GM19324 (cell line): ENCODE data around the gene FLT4.

ENCODE experiments used
- ATAC-seq: cut with Tn5 transposase; IDR thresholded peaks from one replicate; pipeline ENCODE4 v1.9.1; 2021; ENCODE audit warnings: mild to moderate bottlenecking, moderate library complexity; ENCODE audit not compliant: unreplicated experiment, low FRiP score

The FLT4 gene

GRCh38 chr5:180609386-180609785 is 40.0 kb downstream of the FLT4 start:
- no peak for ATAC-seq

DNA sequence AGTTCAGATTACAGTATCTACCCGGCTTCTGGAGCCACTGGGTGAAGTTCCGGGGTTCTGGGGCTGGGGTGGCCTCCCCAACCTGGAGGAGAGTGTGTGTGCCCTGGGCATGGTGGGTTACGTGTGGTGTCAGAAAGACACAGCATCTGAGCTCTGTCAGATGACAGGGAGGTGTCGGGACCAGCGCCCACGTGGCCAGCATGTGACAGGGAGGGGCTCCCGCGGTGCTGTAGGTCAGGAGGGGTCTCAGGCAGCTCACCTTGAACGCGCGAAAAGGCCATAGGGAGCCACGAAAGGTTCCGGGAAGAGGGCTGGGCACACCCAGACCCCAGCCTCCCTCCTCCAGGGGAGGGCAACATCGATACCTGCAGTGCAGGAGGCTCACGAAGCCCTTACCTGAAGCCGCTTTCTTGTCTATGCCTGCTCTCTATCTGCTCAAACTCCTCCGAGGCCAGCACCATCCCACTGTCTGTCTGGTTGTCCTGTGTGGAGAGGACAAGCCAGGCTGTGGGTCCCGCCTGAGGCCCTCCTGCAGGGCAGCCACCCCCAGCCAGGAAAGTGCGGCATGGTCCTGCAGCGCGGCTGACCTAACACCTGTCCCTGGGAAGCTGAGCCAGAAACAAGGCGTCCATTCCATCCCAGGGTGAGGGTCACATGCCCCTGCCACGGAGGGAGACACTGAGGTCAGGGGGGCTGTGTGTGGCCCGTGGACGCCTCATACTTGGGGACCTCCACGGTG is 40.7 kb downstream of the FLT4 start:
- ATAC-seq = no peak

GRCh38 chr5:180607861-180608571 is 41.4 kb downstream of the FLT4 start:
- no peak for ATAC-seq

DNA sequence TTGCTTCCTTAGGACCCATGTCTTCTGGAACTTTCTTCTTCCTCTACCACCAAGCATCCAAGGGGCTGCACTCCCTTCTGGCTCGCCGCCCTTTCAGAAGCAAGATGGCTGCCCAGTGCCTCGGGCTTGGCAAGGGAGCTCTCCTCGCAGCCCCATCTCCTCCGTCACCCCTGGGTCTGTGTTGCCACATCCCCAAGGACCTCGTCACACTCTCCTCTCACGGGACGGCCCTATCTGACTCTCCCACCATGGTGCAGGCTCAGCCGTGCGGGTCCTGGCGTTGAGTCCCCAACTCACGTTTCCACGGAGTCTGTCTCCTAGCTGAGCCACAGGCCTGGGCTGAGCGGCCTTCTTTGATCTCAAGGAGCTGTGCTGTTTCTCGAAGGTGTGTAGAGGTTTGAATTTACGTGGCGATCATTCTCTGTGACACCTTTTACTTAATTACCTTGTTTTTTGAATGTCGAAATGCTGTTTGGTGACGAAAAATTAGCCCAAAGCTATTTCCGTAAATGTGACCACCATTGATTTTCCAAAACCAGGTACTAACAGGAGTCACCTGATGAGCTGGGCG is 43.1 kb downstream of the FLT4 start:
- ATAC-seq = no peak

- ATAC-seq = no peak
Measured at GRCh38 chr5:180605554-180606214, 43.7 kb downstream of the FLT4 start.

GRCh38 chr5:180604271-180604670 is 45.1 kb downstream of the FLT4 start:
- no peak for ATAC-seq

DNA sequence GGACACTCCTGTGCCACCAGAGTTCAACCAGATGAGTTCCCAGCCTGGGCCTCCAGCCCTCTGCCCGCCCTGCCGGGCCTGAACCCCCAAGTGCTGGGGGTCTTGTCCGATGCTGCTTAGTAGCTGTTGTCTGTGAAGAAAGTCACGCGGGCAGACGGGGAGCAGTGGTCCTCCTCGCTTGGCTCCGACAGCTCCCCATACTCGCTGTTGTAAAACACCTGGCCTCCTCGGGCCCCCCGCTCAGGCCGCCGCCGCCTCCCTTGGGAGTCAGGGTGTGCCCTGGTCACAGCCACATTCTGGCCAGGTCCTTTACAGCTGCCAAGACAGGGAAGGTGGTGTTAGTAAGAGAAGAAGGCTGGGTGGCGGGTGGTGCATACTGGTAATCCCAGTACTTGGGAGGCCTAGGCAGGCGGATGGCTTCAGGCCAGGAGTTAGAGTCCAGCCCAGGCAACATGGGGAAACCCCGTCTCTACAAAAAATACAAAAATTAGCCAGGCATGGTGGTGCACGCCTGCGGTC is 46.3 kb downstream of the FLT4 start:
- no peak for ATAC-seq

DNA sequence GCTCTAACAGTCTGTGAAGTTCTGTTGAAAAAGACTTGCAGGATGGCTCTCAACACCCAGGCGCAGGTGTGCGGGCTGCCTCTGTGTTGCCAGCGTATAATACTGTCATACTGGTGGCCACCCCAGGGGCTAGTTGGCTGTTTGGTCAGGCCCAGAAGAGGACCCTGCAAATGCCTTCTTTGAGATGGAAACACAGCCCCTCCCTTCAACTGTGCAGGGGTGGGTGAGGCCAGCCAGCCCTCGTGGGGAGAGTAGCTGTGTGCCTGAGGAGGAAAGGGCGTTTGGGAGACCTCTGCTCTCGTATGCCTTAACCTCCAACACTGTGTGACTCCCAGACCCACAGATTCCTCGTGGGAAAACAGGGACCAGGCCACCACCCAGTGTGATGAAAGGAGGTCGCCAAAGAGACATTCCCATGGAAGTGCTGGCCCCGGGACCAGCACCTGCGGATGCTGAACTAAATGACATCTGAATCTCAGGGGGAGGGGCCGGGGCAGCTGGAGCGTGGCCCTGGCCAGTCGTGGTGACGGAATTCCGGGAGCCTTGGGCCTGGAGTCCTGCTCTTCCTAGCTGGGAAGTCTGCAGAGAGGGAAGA is 46.8 kb downstream of the FLT4 start:
- no peak for ATAC-seq

DNA sequence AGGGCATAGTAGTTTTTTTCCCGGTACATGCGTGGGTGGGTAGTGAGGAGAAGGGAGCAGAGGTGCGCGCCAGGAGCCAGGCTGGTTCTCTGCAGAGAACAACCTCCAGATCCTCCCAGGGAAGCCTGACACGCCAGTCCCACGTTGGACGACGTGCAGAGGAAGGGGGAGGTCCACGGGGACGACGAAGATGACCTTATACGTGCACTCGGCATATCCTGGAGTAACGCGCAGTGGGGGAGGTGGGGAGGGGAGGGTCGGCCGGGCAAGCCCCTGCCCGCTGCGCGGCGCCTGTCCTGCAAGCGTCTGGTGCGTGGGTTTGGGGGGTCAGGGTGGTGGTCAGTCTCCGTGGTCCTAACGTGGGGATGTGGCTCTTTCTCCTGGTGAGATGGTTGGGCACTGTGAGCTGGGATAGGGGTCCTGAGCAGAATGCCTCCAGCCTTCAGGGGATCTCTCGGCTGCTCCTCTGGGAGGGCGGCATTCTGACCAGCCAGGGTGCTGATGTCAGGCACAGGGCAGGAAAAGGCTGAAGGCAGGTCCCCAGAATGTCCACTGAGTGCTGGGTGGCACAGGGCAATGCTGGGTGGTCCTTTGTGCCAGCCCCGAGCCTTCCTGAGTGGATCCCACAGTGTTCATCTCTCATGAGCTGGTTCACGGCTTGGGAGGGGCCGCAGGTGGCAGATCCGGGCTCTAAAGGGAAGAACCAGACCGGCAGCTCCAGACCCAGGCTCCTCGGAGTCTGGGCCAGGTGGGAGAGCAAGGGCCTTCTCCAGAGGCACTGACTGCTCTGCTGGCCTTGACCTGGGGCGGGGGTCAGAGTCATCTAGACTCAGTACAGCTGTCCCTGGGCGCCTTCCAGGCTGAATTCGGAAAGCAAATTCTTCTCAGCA is 47.6 kb downstream of the FLT4 start:
- ATAC-seq = no peak

DNA sequence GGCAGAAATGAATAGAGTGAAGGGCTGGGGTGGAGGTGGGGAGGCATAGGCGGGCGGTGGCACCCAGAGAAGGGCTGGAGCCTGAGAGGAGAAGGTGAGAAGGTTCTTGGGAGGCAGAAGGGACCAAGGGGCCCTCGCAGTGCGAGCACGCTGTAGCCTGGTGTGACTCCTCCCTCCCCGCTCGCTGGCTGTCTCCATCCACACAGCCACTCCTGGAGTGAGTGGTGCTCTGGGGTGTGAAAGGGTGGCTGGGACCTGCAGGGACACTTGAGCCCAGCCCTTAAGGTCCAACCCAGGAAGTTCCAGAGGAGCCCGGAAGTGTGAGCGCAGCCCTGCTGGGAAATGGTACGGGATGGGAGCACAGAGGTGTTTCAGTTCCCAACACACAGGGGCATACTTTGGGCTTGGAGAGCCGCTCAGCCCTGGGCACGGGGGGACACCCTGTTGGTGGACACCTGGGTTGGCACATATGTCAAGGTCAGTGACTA is 48.8 kb downstream of the FLT4 start:
- ATAC-seq = no peak

GRCh38 chr5:180599981-180600553 is 49.3 kb downstream of the FLT4 start:
- no peak for ATAC-seq

DNA sequence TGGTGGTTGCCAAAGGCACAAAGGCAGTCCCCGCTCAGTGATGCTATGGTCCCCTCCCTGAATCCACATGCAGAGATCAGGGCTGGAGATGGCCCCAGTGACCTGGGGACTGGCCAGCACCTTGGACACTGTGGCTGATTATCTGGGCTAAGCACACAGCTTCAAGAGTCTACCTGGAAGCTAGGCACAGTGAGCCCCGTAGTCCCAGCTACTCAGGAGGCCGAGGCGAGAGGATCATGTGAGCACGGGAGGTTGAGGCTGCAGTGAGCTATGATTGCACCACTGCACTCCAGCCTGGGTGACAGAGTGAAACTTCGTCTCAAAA is 49.8 kb downstream of the FLT4 start:
- ATAC-seq = no peak

DNA sequence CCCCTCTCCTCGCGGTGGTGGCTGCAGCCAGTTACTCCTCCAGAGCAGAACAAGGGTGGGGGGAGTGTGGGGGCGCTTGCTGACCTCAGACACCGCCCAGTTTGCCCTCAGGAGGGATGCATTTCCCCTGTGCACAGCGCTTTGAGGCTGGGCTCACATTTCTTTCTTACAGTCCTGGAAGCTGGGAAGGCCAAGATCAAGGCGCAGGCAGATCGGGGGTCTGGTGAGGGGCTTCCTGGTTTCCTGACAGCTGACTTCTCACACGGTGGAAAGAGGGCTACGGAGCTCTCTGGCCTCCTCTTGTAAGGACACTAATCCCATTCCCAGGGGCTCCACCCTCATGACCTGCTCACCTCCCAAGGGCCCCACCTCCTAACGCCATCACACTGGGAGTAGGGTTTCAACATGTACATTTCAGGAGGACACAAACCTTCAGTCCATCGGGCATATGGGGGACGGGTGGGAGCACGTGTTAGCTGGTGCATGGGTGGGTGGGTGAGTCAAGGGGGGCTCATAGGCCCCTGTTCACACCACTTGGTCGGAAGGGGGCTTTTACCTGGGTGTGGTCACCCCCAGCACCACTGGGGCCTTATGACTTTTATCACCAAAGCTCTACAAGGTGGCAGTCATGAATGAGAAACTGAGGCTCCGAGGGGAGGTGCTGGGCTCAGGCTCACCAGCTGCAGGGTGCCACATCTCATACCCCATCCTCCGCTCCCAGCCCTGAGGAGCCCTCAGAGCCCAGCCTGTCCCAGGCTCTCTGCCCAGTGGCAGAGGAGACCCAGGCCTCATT is 50.4 kb downstream of the FLT4 start:
- ATAC-seq = no peak

GRCh38 chr5:180598316-180598701 is 51.1 kb downstream of the FLT4 start:
- ATAC-seq = no peak

GRCh38 chr5:180596668-180597231 is 52.6 kb downstream of the FLT4 start:
- no peak for ATAC-seq

DNA sequence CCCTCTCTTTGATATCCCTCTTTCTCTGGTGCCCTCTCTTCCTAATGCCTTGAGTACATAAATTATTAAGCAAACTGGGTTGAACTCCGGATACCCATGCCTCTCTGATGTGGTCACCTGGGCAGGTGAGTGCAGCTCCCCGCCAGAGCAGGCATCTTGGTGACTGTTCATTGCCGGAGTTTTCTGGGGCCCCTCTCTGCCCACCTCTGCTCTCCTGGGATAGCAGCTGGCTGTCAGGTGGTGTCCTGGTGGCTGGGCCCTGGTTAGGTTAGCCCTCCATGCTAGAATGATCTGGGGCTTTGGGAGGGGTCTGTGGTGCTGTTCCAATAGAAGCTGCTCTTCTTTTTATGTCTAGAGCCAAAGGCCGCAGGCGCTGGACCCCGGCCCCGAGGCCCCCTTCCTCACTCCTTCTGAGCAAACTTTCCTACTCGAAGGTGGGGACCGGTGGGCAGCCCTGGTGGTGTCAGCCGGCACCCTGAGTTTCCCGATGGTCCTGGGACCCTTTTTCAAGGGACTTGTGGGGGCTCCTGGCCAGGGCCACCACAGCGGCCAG is 53.2 kb downstream of the FLT4 start:
- no peak for ATAC-seq

GRCh38 chr5:180595381-180596114 is 53.9 kb downstream of the FLT4 start:
- no peak for ATAC-seq
